KMS-11 (cell line): ENCODE data around the gene IQGAP2.

Experiments used
- H2AFZ ChIP-seq: fragments of 200-600 bp; sonication (generic); 2 replicates; pipeline ENCODE4 v1.6.1; 2016; ENCODE audit warnings: antibody characterized with exemption, mixed run types, low read depth
- H3K27ac ChIP-seq: fragments of 200-600 bp; sonication (generic); 2 replicates; pipeline ENCODE4 v1.6.1; 2016; ENCODE audit warnings: mild to moderate bottlenecking, mixed run types
- H3K27me3 ChIP-seq: fragments of 200-600 bp; sonication (generic); 2 replicates; pipeline ENCODE4 v1.6.1; 2017; ENCODE audit warnings: mild to moderate bottlenecking, low read depth, mixed run types, moderate library complexity; ENCODE audit not compliant: insufficient read depth
- H3K36me3 ChIP-seq: fragments of 200-600 bp; sonication (generic); 2 replicates; pipeline ENCODE4 v1.6.1; 2017; ENCODE audit warnings: mild to moderate bottlenecking, mixed run types; ENCODE audit not compliant: insufficient read depth
- H3K4me1 ChIP-seq: fragments of 200-600 bp; sonication (generic); 2 replicates; pipeline ENCODE4 v1.6.1; 2016; ENCODE audit warnings: mild to moderate bottlenecking, low read depth, mixed run types; ENCODE audit not compliant: poor library complexity, severe bottlenecking
- H3K4me2 ChIP-seq: fragments of 200-600 bp; sonication (generic); 2 replicates; pipeline ENCODE4 v1.7.0; 2016; ENCODE audit warnings: mild to moderate bottlenecking, mixed run types
- H3K4me3 ChIP-seq: fragments of 200-600 bp; sonication (generic); IDR thresholded peaks from 2 replicates; pipeline ENCODE4 v1.6.1; 2017; ENCODE audit warnings: low read depth, low read length, mixed read lengths; ENCODE audit not compliant: insufficient read depth
- H3K79me2 ChIP-seq: fragments of 200-600 bp; sonication (generic); 2 replicates; pipeline ENCODE4 v1.6.1; 2016; ENCODE audit warnings: low read depth, mixed run types; ENCODE audit not compliant: insufficient read depth
- H3K9ac ChIP-seq: fragments of 200-600 bp; sonication (generic); 2 replicates; pipeline ENCODE4 v1.6.1; 2016; ENCODE audit warnings: mild to moderate bottlenecking, mixed run types
- H4K20me1 ChIP-seq: fragments of 200-600 bp; sonication (generic); 2 replicates; pipeline ENCODE4 v1.6.1; 2016; ENCODE audit warnings: mild to moderate bottlenecking, mixed run types; ENCODE audit not compliant: insufficient read depth
- TF ChIP-seq, protein P1 (sequence below): fragments of 200-600 bp; sonication (generic); conservative IDR thresholded peaks from 2 replicates; pipeline ENCODE4 v1.6.1; 2017; ENCODE audit warnings: low read depth, mild to moderate bottlenecking, antibody characterized with exemption, low read length, moderate library complexity, mixed read lengths

The IQGAP2 gene

GRCh38 chr5:76685704-76686103, 282.6 kb downstream of the IQGAP2 start:
- Histone ChIP-seq H3K4me3 (no peak overlapping the region), H3K9ac (no peak overlapping the region), H3K79me2 (no peaks in the 10 kb centered on the region), H2AFZ (no peak overlapping the region), H3K4me2 (no peak overlapping the region), H3K36me3 (no peaks in the 10 kb centered on the region), H3K27me3 (no peaks in the 10 kb centered on the region), H3K27ac (no peak overlapping the region), H3K4me1 (peaks cover 8% of the 10 kb centered on the region), H4K20me1 (no peaks in the 10 kb centered on the region)
- TF ChIP-seq, protein P1, sequence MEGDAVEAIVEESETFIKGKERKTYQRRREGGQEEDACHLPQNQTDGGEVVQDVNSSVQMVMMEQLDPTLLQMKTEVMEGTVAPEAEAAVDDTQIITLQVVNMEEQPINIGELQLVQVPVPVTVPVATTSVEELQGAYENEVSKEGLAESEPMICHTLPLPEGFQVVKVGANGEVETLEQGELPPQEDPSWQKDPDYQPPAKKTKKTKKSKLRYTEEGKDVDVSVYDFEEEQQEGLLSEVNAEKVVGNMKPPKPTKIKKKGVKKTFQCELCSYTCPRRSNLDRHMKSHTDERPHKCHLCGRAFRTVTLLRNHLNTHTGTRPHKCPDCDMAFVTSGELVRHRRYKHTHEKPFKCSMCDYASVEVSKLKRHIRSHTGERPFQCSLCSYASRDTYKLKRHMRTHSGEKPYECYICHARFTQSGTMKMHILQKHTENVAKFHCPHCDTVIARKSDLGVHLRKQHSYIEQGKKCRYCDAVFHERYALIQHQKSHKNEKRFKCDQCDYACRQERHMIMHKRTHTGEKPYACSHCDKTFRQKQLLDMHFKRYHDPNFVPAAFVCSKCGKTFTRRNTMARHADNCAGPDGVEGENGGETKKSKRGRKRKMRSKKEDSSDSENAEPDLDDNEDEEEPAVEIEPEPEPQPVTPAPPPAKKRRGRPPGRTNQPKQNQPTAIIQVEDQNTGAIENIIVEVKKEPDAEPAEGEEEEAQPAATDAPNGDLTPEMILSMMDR = no peak

GRCh38 chr5:76688212-76688611, 285.1 kb downstream of the IQGAP2 start:
- Histone ChIP-seq H3K27me3 (no peaks in the 10 kb centered on the region), H2AFZ (no peak overlapping the region), H3K27ac (no peak overlapping the region), H4K20me1 (no peaks in the 10 kb centered on the region), H3K79me2 (no peaks in the 10 kb centered on the region), H3K9ac (no peak overlapping the region), H3K4me3 (no peak overlapping the region), H3K4me1 (no peaks in the 10 kb centered on the region), H3K36me3 (no peaks in the 10 kb centered on the region), H3K4me2 (no peak overlapping the region)
- TF ChIP-seq, protein P1 = no peak

GRCh38 chr5:76688836-76689235, 285.8 kb downstream of the IQGAP2 start:
- no peak overlapping the region for H3K27ac ChIP-seq

DNA sequence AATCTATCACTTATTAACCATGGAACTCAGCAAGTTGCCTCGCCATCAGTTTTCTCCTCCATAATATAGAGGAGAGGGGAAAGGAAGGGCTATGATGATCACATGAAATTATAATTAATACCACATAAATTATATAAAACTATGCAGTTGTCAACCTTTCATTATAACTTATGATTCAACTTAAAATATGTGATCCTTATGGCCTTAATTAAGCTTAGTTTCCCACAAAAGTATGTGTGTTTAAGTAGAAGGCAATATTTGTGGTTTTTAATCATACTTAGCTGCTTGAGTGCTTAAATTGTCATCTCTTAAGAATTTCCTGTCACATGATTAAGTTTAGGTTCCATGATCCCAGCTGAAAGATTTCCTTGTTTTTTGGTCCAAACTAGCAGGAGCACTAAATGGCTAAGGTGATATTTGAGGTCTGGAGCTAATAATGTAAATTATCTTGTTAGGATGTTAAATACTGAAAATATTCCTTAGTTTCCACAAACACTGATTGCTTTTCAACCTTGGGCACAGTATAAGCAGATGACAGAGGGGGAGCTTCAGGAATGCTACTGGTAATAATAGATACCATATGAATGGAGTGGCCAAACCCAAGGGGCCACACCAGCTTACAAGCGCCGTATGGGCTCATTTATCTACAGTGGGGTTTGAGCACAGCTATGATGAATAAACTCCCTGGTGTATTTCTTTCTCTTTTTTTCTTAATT, 286.4 kb downstream of the IQGAP2 start:
- no peak overlapping the region for H3K27ac ChIP-seq
- no peaks in the 10 kb centered on the region for H3K27me3 ChIP-seq
- TF ChIP-seq, protein P1 = no peak
- H3K36me3 ChIP-seq = no peaks in the 10 kb centered on the region
- no peaks in the 10 kb centered on the region for H3K4me1 ChIP-seq
- no peak overlapping the region for H3K4me3 ChIP-seq
- H3K9ac ChIP-seq = no peak overlapping the region
- no peak overlapping the region for H2AFZ ChIP-seq
- no peaks in the 10 kb centered on the region for H3K79me2 ChIP-seq
- no peaks in the 10 kb centered on the region for H4K20me1 ChIP-seq
- H3K4me2 ChIP-seq = no peak overlapping the region

More at GRCh38 chr5:76688836-76689235, 285.8 kb downstream of the IQGAP2 start:
- Histone ChIP-seq H3K9ac (no peak overlapping the region), H3K4me1 (no peaks in the 10 kb centered on the region), H2AFZ (no peak overlapping the region), H4K20me1 (no peaks in the 10 kb centered on the region), H3K79me2 (no peaks in the 10 kb centered on the region), H3K27me3 (no peaks in the 10 kb centered on the region), H3K36me3 (no peaks in the 10 kb centered on the region), H3K4me2 (no peak overlapping the region), H3K4me3 (no peak overlapping the region)
- TF ChIP-seq, protein P1 = no peak
